Chondrocyte (in vitro differentiated cells): Measurements from ENCODE around the gene CNPY1. TPM values are rescaled to one million over a fixed set of nuclear protein-coding genes. Genes with fewer than 3 reads are reported as not detected.

Experiments
- DNase-seq: peaks from one replicate; pipeline ENCODE4 v3.0.0; 2021; ENCODE audit warnings: mixed read lengths, low spot score
- H3K27ac Mint-ChIP-seq: one replicate; pipeline ENCODE4 v1.8.0; 2021; ENCODE audit warnings: mild to moderate bottlenecking, moderate library complexity, mixed read lengths; ENCODE audit not compliant: unreplicated experiment
- H3K27me3 Mint-ChIP-seq: 2 replicates; pipeline ENCODE4 v1.8.0; 2021; ENCODE audit warnings: low read depth, mixed read lengths
- H3K36me3 Mint-ChIP-seq: 2 replicates; pipeline ENCODE4 v1.8.0; 2021; ENCODE audit warnings: low read depth, mixed read lengths
- H3K4me1 Mint-ChIP-seq: 2 replicates; pipeline ENCODE4 v1.8.0; 2021; ENCODE audit warnings: low read depth, mild to moderate bottlenecking, mixed read lengths
- H3K4me3 Mint-ChIP-seq: one replicate; pipeline ENCODE4 v1.8.0; 2021; ENCODE audit warnings: mild to moderate bottlenecking, moderate library complexity, mixed read lengths; ENCODE audit not compliant: unreplicated experiment
- H3K9me3 Mint-ChIP-seq: 2 replicates; pipeline ENCODE4 v1.8.0; 2021; ENCODE audit warnings: low read depth, mixed read lengths
- CTCF ChIP-seq: fragments of 200-600 bp; sonication (generic); IDR thresholded peaks from 2 replicates; pipeline ENCODE4 v1.5.0; 2021; ENCODE audit warnings: antibody characterized with exemption, mild to moderate bottlenecking, moderate library complexity
- total RNA-seq: library from RNA; stranded (reverse); gene quantifications from 3 replicates; pipeline ENCODE4 v1.2.1, GENCODE V29; 2021

CNPY1 gene
- total RNA-seq, 1 donor from 2014 or later: not detected

GRCh38 chr7:155495440-155496248 lies 50.7 kb downstream of the CNPY1 start:
- H3K27me3 Mint-ChIP-seq: peaks cover 37% of the 10 kb centered on the region
- no peak for DNase-seq
- TF ChIP-seq CTCF: no peak
- H3K4me3 Mint-ChIP-seq: no peak overlapping the region
- H3K9me3 Mint-ChIP-seq: no peaks in the 10 kb centered on the region
- H3K36me3 Mint-ChIP-seq: peaks cover 5% of the 10 kb centered on the region
- no peak overlapping the region for H3K27ac Mint-ChIP-seq
- H3K4me1 Mint-ChIP-seq: peaks cover 9% of the 10 kb centered on the region

- no peak for TF ChIP-seq CTCF
- H3K27me3 Mint-ChIP-seq: peaks cover 31% of the 10 kb centered on the region
- no peaks in the 10 kb centered on the region for H3K9me3 Mint-ChIP-seq
- H3K4me1 Mint-ChIP-seq: peaks cover 12% of the 10 kb centered on the region
- H3K27ac Mint-ChIP-seq: no peak overlapping the region
- peaks cover 5% of the 10 kb centered on the region for H3K36me3 Mint-ChIP-seq
- no peak for DNase-seq
- H3K4me3 Mint-ChIP-seq: no peak overlapping the region
These were observed 51.8 kb downstream of the CNPY1 start for GRCh38 chr7:155494551-155494950.

GRCh38 chr7:155493744-155494538 lies 52.4 kb downstream of the CNPY1 start:
- H3K4me1 Mint-ChIP-seq: peaks cover 12% of the 10 kb centered on the region
- H3K27ac Mint-ChIP-seq: no peak overlapping the region
- H3K4me3 Mint-ChIP-seq: no peak overlapping the region
- peaks cover 5% of the 10 kb centered on the region for H3K36me3 Mint-ChIP-seq
- DNase-seq: no peak
- TF ChIP-seq CTCF: no peak
- H3K27me3 Mint-ChIP-seq: peaks cover 28% of the 10 kb centered on the region
- H3K9me3 Mint-ChIP-seq: no peaks in the 10 kb centered on the region

- no peak for TF ChIP-seq CTCF
- H3K4me1 Mint-ChIP-seq: peaks cover 12% of the 10 kb centered on the region
- no peak overlapping the region for H3K27ac Mint-ChIP-seq
- no peak for DNase-seq
- peaks cover 5% of the 10 kb centered on the region for H3K36me3 Mint-ChIP-seq
- H3K4me3 Mint-ChIP-seq: no peak overlapping the region
- peaks cover 34% of the 10 kb centered on the region for H3K27me3 Mint-ChIP-seq
- H3K9me3 Mint-ChIP-seq: no peaks in the 10 kb centered on the region
These were observed 54.5 kb downstream of the CNPY1 start for GRCh38 chr7:155491812-155492211.
